ENCODE results near the gene MXD3.

Gene MXD3

DNA sequence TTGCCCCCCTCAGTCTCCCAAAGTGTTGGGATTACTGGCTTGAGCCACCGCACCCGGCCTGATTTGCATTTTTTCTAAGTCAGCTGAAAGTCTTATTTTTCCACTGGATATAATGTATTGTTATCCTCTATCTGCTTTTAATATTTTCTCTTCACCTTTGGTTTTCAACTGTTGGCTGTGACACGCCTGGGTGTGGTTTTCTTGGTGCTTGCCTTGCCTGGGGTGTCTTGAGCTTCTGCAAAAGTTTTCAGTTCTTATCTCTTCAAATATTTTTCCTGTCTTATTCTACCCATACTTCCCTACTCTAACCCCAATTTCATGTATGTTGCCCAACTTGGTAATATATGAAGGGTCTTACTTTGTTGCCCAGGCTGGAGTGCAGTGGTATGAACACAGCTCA lies 4.3 kb upstream of the MXD3 start:
- H3K4me3 ChIP-seq (ENCODE audit: low read depth, low read length): no peak overlapping the region
- TF ChIP-seq, protein P1, sequence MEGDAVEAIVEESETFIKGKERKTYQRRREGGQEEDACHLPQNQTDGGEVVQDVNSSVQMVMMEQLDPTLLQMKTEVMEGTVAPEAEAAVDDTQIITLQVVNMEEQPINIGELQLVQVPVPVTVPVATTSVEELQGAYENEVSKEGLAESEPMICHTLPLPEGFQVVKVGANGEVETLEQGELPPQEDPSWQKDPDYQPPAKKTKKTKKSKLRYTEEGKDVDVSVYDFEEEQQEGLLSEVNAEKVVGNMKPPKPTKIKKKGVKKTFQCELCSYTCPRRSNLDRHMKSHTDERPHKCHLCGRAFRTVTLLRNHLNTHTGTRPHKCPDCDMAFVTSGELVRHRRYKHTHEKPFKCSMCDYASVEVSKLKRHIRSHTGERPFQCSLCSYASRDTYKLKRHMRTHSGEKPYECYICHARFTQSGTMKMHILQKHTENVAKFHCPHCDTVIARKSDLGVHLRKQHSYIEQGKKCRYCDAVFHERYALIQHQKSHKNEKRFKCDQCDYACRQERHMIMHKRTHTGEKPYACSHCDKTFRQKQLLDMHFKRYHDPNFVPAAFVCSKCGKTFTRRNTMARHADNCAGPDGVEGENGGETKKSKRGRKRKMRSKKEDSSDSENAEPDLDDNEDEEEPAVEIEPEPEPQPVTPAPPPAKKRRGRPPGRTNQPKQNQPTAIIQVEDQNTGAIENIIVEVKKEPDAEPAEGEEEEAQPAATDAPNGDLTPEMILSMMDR (IDR thresholded peaks at IDR 0.05; ENCODE audit: low read depth, low read length): no peak

DNA sequence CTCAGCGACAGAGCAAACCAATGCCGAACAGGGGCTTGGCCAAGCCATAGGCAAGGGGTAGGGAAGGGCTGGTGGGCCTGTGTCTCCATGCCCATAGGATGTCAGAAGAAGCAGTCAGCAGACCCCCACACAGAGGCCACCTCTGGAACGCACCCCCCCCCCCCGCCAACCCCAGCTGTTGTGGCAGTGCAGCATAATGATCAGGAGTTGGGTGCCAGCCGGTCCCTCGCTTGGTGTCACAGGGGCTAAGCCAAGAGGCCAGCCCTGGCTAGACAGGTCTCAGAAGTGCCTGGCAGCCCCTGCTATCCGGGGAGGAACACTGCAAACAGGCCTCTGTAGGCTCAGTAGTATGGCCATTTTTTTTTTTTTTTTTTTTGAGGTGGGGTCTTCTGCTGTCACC lies 3.7 kb upstream of the MXD3 start:
- H3K4me3 ChIP-seq (ENCODE audit: low read depth, low read length): no peak overlapping the region
- TF ChIP-seq, protein P1 (IDR thresholded peaks at IDR 0.05; ENCODE audit: low read depth, low read length): no peak

DNA sequence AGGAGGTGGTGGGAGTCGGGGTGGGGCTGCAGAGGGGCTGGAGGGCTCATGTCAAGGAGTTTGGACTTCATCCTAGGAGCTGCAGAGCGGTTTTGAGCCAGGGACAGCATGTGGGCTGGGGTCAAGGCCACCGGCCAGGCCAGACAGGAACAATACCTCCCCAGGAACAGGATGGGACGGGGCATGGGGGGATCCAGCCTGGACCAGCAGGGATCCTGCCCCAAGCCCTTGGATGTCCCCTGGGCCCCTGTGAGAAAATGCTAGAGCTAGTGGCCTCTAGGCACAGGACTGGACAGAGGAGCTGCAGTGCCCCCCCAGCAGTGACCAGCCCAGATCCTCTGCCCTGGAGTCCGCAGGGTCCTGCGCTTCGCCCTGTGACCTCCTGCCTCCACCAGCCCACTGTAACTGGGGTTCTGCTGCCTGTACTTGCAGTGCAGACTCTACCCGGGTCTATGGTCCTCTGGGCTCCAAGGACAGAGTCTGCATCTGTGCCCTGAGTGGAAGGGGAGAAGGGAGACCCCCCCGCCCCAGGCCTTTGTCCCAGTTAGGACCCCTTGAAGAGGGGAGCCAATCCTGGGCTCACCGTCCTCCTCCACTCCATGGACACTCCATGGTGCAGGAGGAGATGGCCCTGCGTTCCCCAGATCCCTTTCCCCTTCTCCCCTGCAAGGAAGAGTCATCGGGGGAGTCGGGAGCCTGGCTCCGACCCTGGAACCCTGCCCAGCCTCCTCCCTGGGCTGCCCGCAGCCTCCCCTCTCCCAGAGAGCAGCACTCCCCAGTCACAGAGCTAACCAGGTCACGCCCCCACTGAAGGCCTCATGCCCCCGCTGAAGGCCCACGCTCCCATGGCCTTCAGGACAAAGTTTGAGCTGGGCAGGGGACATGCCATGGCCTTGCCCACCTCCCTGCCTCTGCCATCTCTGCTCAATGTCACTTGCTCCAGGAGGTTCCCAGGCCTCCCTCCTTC lies 3.0 kb upstream of the MXD3 start:
- TF ChIP-seq, protein P1 (IDR thresholded peaks at IDR 0.05; ENCODE audit: low read depth, low read length): no peak
- no peak overlapping the region for H3K4me3 ChIP-seq (ENCODE audit: low read depth, low read length)

DNA sequence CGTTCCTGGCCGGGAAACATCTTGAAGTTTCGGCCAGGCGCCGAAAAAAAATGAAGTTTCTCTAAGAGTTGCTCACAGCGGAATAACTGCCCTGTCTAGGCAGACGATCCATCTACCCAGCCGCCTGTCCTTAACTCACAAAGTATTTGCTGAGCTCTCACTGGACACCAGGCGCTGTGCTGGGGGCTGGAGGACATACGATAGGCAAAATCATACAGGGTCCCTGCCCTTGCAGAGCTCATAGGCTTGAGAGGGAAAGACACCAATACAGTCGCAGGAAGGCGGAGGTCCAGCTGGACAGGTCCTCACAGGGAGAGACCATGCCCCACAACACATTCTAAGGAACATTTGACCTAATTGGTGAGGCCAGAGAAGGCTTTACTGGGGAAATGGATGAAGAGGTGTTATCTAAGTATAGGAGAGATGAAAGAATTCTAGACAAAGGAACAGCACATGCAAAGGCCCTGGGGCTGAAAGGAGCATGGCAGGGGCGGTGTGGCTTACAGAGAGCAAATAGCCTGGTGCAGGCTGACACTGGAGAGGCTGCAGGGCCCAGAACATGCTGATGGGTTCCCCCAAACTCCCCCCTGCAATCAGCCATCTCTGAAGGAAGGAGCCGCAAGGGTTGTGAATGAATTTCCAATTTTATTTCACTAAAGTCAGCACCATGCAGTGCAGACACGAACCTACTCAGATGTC lies 2.0 kb upstream of the MXD3 start:
- TF ChIP-seq, protein P1 (IDR thresholded peaks at IDR 0.05; ENCODE audit: low read depth, low read length): no peak
- no peak overlapping the region for H3K4me3 ChIP-seq (ENCODE audit: low read depth, low read length)

DNA sequence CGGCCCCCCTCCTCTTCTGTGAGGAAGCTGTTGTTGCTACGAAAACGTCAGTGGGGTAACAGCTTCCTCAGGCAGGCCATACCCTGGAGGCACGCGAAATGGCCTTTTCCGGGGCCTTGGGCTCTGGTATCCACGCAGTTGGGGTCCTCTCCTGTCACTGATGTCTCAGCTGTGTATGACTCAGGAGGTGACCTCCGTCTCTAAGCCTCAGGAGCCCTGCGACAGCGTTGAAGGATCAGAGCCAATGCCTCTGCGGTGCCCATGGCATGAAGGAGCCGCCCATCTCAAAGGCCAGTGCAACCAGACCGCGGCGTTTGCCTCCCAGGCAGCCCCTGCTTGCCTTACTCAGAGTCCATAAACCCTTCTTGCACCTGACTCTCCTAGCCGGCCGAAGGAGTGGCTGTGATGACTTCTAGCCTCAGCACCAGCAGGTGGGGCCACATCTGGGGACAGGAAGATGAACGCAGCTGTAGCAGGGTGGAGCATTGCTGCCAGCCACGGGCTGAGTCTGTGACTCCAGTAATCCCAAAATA lies 1.0 kb upstream of the MXD3 start:
- TF ChIP-seq, protein P1 (IDR thresholded peaks at IDR 0.05; ENCODE audit: low read depth, low read length): no peak
- peak overlapping the region; percentile 44 for H3K4me3 ChIP-seq (ENCODE audit: low read depth, low read length)

DNA sequence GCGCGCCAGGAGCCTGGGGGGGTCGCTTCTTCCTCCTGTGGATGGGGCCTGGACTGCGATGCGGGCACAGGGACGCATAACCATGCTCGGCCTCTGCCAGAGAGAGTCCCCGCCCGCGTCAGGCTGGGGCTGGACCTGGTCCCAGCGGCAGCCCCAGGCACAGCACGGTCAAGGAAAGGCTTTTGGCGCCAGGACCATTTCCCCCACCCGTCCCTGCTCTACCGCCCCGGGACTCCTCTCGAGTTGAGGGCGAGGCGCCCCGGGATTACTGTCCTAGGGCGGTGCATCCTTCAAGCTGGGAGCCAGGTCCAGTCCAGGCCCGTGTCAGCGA lies 341 bp downstream of the MXD3 start:
- peak overlapping the region; percentile 66 for H3K4me3 ChIP-seq (ENCODE audit: low read depth, low read length)
- TF ChIP-seq, protein P1 (IDR thresholded peaks at IDR 0.05; ENCODE audit: low read depth, low read length): no peak

All from WI38 (cell line).